ENCODE results near the gene PXDC1. TPM values are rescaled to one million over a fixed set of nuclear protein-coding genes. Genes with fewer than 3 reads are reported as not detected.

Gene PXDC1
- total and polyA plus RNA-seq, 2 experiments from 2014 or later, result 12.3 to 16.1 TPM

DNA sequence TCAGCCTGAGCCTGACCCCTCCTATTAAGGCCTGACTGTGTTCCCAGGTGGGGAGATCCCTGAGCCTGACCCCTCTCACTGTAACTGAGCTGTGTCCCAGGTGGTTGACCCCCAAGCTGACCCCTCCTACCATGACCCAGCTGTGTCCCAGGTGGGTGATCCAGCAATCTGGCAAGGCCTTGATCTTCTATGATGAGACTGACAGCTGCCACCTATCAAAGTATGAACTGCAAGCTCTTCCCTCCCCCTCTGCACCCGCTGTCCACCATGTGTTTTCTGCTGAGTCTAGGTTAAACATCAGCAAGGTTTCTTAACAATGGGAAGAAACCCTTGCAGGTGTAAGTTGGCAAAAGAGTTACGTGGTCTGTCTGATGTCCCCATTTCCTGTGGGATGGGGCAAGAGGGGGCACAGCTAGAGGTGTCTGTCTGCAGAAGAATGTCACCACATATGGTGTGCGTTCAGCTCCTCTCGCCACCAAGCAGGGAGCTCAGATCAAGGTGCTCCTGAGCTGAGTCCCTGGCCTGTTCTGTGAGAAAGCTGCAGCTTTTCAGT lies 5.9 kb downstream of the PXDC1 start:
- Histone ChIP-seq H3K4me1 (ENCODE audit: low read depth) (peaks cover 9% of the 10 kb centered on the region), H3K36me3 (no peaks in the 10 kb centered on the region), H3K27me3 (peaks cover 17% of the 10 kb centered on the region), H3K9me3 (ENCODE audit: low read depth) (no peaks in the 10 kb centered on the region), H3K4me3 (no peak overlapping the region), H3K27ac (no peak overlapping the region)
- TF ChIP-seq CTCF (IDR thresholded peaks at IDR 0.05; ENCODE audit: low read depth, low read length), result no peak
- DNase-seq (ENCODE audit: low read depth in 1 of 2, low spot score in 1 of 2), result no peak

GRCh38 chr6:3744901-3745470 lies 6.5 kb downstream of the PXDC1 start:
- Histone ChIP-seq H3K9me3 (ENCODE audit: low read depth) (no peaks in the 10 kb centered on the region), H3K27ac (no peak overlapping the region), H3K36me3 (no peaks in the 10 kb centered on the region), H3K27me3 (peaks cover 19% of the 10 kb centered on the region), H3K4me3 (no peak overlapping the region), H3K4me1 (ENCODE audit: low read depth) (peaks cover 9% of the 10 kb centered on the region)
- TF ChIP-seq CTCF (IDR thresholded peaks at IDR 0.05; ENCODE audit: low read depth, low read length), result no peak
- DNase-seq (ENCODE audit: low read depth in 1 of 2, low spot score in 1 of 2), result no peak

DNA sequence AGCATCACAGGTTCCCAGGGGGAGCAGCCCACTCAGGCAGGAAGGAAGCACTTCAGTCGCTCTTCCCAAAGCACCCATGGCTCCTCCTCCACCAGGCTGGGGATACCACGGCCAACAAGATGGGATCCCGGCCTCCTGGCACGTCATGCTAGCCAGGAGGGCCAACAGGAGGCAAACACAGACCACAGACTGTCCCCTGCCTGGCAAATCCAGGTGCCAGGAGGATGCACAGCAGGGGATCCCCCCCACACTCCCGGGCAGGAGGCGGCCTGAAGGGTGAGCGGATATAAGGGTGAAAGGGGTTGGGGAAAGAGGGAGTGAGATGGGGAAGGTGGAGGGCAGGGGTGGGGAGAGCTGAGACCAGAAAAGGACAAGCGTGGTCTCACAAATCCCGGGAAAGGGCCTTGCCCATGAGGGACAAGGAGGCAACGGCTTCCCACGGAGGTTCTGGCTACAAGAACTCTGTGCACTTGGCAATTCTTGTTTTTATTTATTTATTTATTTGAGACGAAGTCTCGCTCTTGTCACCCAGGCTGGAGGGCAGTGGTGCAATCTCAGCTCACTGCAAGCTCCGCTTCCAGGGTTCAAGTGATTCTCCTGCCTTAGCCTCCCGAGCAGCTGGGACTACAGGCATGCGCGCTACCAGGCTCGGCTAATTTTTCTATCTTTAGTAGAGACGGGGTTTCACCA lies 7.2 kb downstream of the PXDC1 start:
- no peaks in the 10 kb centered on the region for H3K36me3 ChIP-seq
- peaks cover 19% of the 10 kb centered on the region for H3K27me3 ChIP-seq
- TF ChIP-seq CTCF (IDR thresholded peaks at IDR 0.05; ENCODE audit: low read depth, low read length), result no peak
- no peak overlapping the region for H3K4me3 ChIP-seq
- H3K4me1 ChIP-seq (ENCODE audit: low read depth), result peaks cover 9% of the 10 kb centered on the region
- H3K27ac ChIP-seq, result no peak overlapping the region
- peak in 1 of 2 donors; percentile 38 for DNase-seq (ENCODE audit: low read depth in 1 of 2, low spot score in 1 of 2)
- no peaks in the 10 kb centered on the region for H3K9me3 ChIP-seq (ENCODE audit: low read depth)

- TF ChIP-seq CTCF (IDR thresholded peaks at IDR 0.05; ENCODE audit: low read depth, low read length), result no peak
- Histone ChIP-seq H3K27ac (no peak overlapping the region), H3K27me3 (peaks cover 19% of the 10 kb centered on the region), H3K4me1 (ENCODE audit: low read depth) (peaks cover 6% of the 10 kb centered on the region), H3K4me3 (no peak overlapping the region), H3K9me3 (ENCODE audit: low read depth) (no peaks in the 10 kb centered on the region), H3K36me3 (no peaks in the 10 kb centered on the region)
- DNase-seq (ENCODE audit: low read depth in 1 of 2, low spot score in 1 of 2), result no peak
These were observed 8.0 kb downstream of the PXDC1 start for GRCh38 chr6:3743541-3743940.

DNA sequence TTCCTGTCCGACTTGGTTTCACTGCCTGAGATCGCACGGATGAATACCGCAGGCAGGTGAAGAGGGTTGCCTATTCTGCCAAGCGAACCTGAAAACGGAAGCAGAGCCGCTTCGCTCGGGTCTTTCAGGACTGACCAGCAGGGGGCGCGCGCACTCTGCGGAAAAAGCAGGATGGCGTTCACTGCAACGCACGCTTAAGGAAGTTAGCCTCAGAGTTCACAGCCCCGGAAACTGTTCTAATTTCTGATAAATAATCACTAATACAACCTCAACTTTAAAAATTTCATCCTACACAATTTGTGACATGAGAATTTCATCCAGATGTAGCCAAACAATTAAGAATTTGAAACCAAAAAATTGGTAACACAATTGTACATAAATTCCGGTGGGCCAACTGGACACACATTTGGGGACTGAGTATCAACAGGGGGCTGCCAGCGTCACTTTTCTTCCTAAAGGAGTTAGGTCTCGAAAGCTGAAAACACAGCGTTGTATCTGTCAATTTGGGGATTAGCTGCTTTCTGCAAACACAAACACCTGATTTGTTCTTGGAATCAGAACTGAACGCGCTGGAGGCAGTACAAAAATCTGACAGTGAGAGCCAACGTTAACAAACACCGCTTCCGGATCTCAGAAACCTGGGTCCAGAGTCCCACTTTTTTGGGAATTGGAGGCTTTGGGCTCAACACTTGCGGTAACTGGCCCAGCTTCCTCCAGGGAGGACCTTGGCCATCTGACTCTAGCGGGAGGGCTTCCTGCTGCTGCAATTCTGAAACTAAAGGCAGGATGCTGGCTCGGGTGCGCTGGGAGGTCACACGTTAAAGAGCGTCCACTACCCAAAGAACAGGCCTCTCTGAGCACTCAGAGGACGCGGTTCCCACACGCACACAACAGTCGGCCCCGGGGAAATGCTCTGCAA lies 8.8 kb downstream of the PXDC1 start:
- TF ChIP-seq CTCF (IDR thresholded peaks at IDR 0.05; ENCODE audit: low read depth, low read length), result peak; percentile 91

More for the DNA sequence above, 8.8 kb downstream of the PXDC1 start:
- H3K27me3 ChIP-seq, result peaks cover 19% of the 10 kb centered on the region
- no peak overlapping the region for H3K27ac ChIP-seq
- H3K9me3 ChIP-seq (ENCODE audit: low read depth), result no peaks in the 10 kb centered on the region
- peak; percentile 82 to 86 for DNase-seq (ENCODE audit: low read depth in 1 of 2, low spot score in 1 of 2)
- H3K36me3 ChIP-seq, result no peaks in the 10 kb centered on the region
- H3K4me1 ChIP-seq (ENCODE audit: low read depth), result peaks cover 4% of the 10 kb centered on the region
- H3K4me3 ChIP-seq, result no peak overlapping the region
